Bronchial epithelial cell (primary cell): ENCODE data around the gene UXS1. TPM values are rescaled to one million over a fixed set of nuclear protein-coding genes. Genes with fewer than 3 reads are reported as not detected.
A peak's percentile ranks its signal among the peaks of the same experiment; 100 is the strongest.

Experiments
- DNase-seq: peaks from one replicate; pipeline ENCODE4 v3.0.0-alpha.2; 2010; ENCODE audit warnings: low read depth
- FAIRE-seq: peaks from 2 replicates; lab custom pipeline; 2011; peaks lifted over from hg19 to GRCh38; lab: Jason Lieb, UNC
- H3K27me3 ChIP-seq: 2 replicates; pipeline ENCODE4 v1.5.1; 2011; ENCODE audit warnings: low read length; ENCODE audit not compliant: control insufficient read depth, insufficient read depth
- H3K36me3 ChIP-seq: 2 replicates; pipeline ENCODE4 v1.5.1; 2011; ENCODE audit warnings: low read length; ENCODE audit not compliant: control insufficient read depth, insufficient read depth
- H3K4me3 ChIP-seq: 2 replicates; pipeline ENCODE4 v1.5.1; 2011; ENCODE audit warnings: mild to moderate bottlenecking, low read depth, low read length, control low read depth
- total RNA-seq: library from RNA; depleted of rRNA; stranded (reverse); fragments of >200 nt; gene quantifications from 2 replicates; pipeline ENCODE4 v1.2.1, GENCODE V29; 2014
- TF ChIP-seq, protein P1 (sequence below): IDR thresholded peaks from 2 replicates; pipeline ENCODE4 v1.5.1; 2011; ENCODE audit warnings: mild to moderate bottlenecking, moderate library complexity, low read length, control low read depth, inconsistent platforms; ENCODE audit not compliant: insufficient read depth, severe bottlenecking

UXS1 gene
- total RNA-seq, 1 donor from 2014 or later: 41.6 TPM

DNA sequence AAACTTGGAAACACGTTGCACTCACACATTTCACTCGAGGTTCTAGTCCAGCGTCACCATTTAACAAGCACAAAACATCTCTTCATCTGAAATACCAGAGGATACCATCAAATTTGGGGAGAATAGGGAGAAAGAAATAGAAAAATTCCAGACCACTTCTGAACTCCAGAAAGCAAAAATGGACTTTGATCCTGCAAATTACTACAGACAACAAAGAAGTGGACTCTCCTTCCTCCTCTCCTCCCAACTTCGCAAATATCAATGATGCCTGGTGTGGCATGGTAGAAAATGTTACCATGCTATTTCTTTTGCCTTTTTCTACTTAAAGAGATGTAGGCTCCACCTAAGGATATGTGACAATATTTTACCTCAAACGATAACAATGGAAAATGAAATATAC lies 13.5 kb downstream of the UXS1 start:
- TF ChIP-seq, protein P1, sequence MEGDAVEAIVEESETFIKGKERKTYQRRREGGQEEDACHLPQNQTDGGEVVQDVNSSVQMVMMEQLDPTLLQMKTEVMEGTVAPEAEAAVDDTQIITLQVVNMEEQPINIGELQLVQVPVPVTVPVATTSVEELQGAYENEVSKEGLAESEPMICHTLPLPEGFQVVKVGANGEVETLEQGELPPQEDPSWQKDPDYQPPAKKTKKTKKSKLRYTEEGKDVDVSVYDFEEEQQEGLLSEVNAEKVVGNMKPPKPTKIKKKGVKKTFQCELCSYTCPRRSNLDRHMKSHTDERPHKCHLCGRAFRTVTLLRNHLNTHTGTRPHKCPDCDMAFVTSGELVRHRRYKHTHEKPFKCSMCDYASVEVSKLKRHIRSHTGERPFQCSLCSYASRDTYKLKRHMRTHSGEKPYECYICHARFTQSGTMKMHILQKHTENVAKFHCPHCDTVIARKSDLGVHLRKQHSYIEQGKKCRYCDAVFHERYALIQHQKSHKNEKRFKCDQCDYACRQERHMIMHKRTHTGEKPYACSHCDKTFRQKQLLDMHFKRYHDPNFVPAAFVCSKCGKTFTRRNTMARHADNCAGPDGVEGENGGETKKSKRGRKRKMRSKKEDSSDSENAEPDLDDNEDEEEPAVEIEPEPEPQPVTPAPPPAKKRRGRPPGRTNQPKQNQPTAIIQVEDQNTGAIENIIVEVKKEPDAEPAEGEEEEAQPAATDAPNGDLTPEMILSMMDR: no peak
- H3K36me3 ChIP-seq: peaks cover 2% of the 10 kb centered on the region
- FAIRE-seq: no peak

GRCh38 chr2:106178716-106179115 lies 15.4 kb downstream of the UXS1 start:
- Histone ChIP-seq H3K27me3 (no peaks in the 10 kb centered on the region), H3K36me3 (peaks cover 4% of the 10 kb centered on the region), H3K4me3 (no peak overlapping the region)
- no peak for DNase-seq
- no peak for FAIRE-seq
- TF ChIP-seq, protein P1: no peak

More for the DNA sequence above, 13.5 kb downstream of the UXS1 start:
- Histone ChIP-seq H3K27me3 (no peaks in the 10 kb centered on the region), H3K4me3 (no peak overlapping the region)
- no peak for DNase-seq

DNA sequence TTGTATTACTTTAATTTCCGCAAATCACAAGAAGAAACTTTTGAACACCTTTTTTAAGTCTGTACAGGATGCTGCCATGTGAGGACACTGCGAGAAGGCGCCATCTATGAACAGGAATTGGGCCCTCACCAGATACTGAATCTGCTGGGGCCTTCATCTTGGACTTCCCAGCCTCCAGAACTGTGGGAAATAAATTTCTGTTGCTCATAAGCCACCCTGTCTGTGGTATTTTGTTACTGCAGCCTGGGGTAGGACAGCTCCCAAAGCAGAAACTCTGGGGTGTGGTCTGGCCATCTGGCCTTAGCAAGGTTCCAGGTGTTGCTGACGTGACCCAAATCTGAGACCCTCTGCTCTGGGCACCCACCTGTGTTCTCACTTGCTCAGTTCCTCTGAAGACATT lies 16.5 kb downstream of the UXS1 start:
- Histone ChIP-seq H3K4me3 (no peak overlapping the region), H3K36me3 (peaks cover 4% of the 10 kb centered on the region), H3K27me3 (no peaks in the 10 kb centered on the region)
- no peak for DNase-seq
- TF ChIP-seq, protein P1: no peak
- no peak for FAIRE-seq

GRCh38 chr2:106176446-106177099 lies 17.5 kb downstream of the UXS1 start:
- TF ChIP-seq, protein P1: no peak
- FAIRE-seq (peak; percentile 43), DNase-seq (no peak)
- Histone ChIP-seq H3K36me3 (peaks cover 4% of the 10 kb centered on the region), H3K4me3 (no peak overlapping the region), H3K27me3 (no peaks in the 10 kb centered on the region)

- H3K36me3 ChIP-seq: peaks cover 4% of the 10 kb centered on the region
- TF ChIP-seq, protein P1: no peak
- FAIRE-seq: peak; percentile 90
- H3K27me3 ChIP-seq: no peaks in the 10 kb centered on the region
- no peak overlapping the region for H3K4me3 ChIP-seq
- DNase-seq: no peak
Observed at GRCh38 chr2:106175086-106175850, 18.8 kb downstream of the UXS1 start.
